HCT116 (cell line): Measurements from ENCODE around the gene PLXNC1.

Source experiments
- CTCF ChIP-seq, 3 experiments: fragments of 200-600 bp in 1 of 3; sonication (generic) in 1 of 3; IDR thresholded peaks in 2 of 3; conservative IDR thresholded peaks in 1 of 3; 2 replicates each; pipeline ENCODE4 v1.5.1; 2012 to 2017; ENCODE audit warnings: low read depth in 2 of 3, low read length in 2 of 3, antibody characterized with exemption in 1 of 3, borderline replicate concordance in 1 of 3, control low read depth in 1 of 3, mild to moderate bottlenecking in 1 of 3, mixed read lengths in 1 of 3, mixed run types in 1 of 3, moderate library complexity in 1 of 3; ENCODE audit not compliant: insufficient read depth in 1 of 3
- MAX ChIP-seq: IDR thresholded peaks from 2 replicates; pipeline ENCODE4 v1.6.1; 2012
- SP1 ChIP-seq: IDR thresholded peaks from 2 replicates; pipeline ENCODE4 v1.6.1; 2012; ENCODE audit warnings: low read depth

- TF ChIP-seq CTCF (IDR thresholded peaks at IDR 0.05 in 2 of 3, conservative IDR thresholded peaks at IDR 0.05 in 1 of 3; ENCODE audit: borderline replicate concordance in 1 of 3, insufficient read depth in 1 of 3, low read depth in 2 of 3, low read length in 2 of 3) (no peak), SP1 (no peak), MAX (no peak)
These were observed 149.6 kb downstream of the PLXNC1 start for GRCh38 chr12:94297876-94298505.
